Mucosa of rectum (tissue), 2 donors: ENCODE measurements around the gene ACP6.
"Not testable (repeated sequence)": the region's sequence is repeated elsewhere in the genome, so short reads cannot be mapped to it uniquely, and the experiment has no call there.

Experiments used
- H3K27ac ChIP-seq, 2 donors: one replicate each; pipeline ENCODE4 v1.7.0; 2013; ENCODE audit warnings: inconsistent platforms in 2 of 2, low read depth in 2 of 2, low read length in 2 of 2
- H3K27me3 ChIP-seq, 2 donors: one replicate each; pipeline ENCODE4 v1.7.0; 2013; ENCODE audit warnings: low read length in 2 of 2; ENCODE audit not compliant: control insufficient read depth in 2 of 2, insufficient read depth in 2 of 2
- H3K36me3 ChIP-seq, 2 donors: one replicate each; pipeline ENCODE4 v1.7.0; 2013; ENCODE audit warnings: low read length in 2 of 2; ENCODE audit not compliant: control insufficient read depth in 2 of 2, insufficient read depth in 2 of 2
- H3K4me1 ChIP-seq, 2 donors: one replicate each; pipeline ENCODE4 v1.7.0; 2013; ENCODE audit warnings: low read length in 2 of 2, mild to moderate bottlenecking in 1 of 2; ENCODE audit not compliant: control insufficient read depth in 2 of 2, insufficient read depth in 2 of 2
- H3K4me3 ChIP-seq, 2 donors: one replicate each; pipeline ENCODE4 v1.7.0; 2013; ENCODE audit warnings: low read length in 2 of 2
- H3K9ac ChIP-seq, 2 donors: one replicate each; pipeline ENCODE4 v1.7.0; 2013; ENCODE audit warnings: low read length in 2 of 2, low read depth in 1 of 2, mild to moderate bottlenecking in 1 of 2
- H3K9me3 ChIP-seq, 2 donors: one replicate each; pipeline ENCODE4 v1.7.0; 2013; ENCODE audit warnings: low read length in 2 of 2; ENCODE audit not compliant: control insufficient read depth in 2 of 2
- donor health status: healthy.
- donor health status: Normal muscosa, but diverticular disease.

ACP6 gene

DNA sequence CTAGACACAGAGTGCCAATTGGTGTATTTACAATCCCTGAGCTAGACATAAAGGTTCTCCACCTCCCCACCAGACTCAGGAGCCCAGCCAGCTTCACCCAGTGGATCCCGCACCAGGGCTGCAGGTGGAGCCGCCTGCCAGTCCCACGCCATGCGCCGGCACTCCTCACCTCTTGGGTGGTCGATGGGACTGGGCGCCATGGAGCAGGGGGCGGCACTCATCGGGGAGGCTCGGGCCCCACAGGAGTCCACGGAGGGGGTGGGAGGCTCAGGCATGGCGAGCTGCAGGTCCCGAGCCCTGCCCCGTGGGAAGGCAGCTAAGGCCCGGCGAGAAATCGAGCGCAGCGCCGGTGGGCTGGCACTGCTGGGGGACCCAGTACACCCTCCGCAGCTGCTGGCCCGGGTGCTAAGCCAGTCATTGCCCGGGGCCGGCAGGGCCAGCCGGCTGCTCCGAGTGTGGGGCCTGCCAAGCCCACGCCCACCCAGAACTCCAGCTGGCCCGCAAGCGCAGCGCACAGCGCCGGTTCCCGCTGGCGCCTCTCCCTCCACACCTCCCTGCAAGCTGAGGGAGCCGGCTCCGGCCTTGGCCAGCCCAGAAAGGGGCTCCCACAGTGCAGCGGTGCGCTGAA, 10.4 kb upstream of the ACP6 start:
- not testable (repeated sequence) for H3K9ac ChIP-seq, H3K27ac ChIP-seq, H3K36me3 ChIP-seq, H3K27me3 ChIP-seq, H3K4me1 ChIP-seq, H3K9me3 ChIP-seq, H3K4me3 ChIP-seq

DNA sequence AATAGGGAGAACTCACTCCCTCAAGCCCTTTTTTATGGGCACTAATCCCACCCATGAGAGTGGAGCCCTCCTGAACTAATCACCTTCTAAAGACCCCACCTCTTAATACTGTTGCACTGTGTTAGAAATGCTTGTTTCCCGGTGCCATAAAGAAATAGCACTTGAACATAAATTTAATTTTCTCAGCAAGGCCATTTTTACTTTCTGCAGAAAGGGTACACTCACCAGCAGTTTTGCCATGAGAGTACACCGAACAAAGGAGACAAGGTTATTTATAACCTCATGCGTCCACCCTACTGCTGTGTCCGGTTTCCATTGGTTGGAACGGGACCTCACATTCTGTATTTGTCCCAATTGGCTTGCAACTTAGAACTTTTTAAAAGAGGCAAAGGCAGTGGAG, 7.4 kb upstream of the ACP6 start:
- H3K27me3 ChIP-seq = not testable (repeated sequence)

GRCh38 chr1:147676311-147677085, 6.2 kb upstream of the ACP6 start:
- no peak overlapping the region for H3K27ac ChIP-seq
- peaks cover 0 to 2% of the 10 kb centered on the region in 2 donors for H3K9me3 ChIP-seq

More for the DNA sequence above, 7.4 kb upstream of the ACP6 start:
- not testable (repeated sequence) for H3K27ac ChIP-seq, H3K9ac ChIP-seq, H3K4me1 ChIP-seq, H3K36me3 ChIP-seq, H3K9me3 ChIP-seq, H3K4me3 ChIP-seq

DNA sequence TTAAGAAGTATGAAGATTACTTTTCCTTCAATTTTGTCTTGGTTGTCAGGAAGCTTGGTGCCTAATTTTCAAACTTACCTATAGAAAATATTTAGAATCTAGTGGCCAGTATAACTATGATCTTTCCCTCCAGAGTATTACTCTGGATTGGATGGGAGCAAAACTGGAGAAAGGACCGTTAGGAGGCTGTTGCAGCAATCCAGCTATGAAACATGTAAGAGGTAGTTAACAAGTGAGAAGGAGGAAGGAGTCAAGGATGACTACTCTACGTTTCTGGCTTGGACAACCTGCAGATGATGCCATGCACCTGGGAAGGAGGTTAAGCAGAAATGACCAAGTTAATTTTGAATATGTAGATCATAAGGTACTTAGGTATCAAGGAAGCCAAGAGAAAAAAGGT, 3.5 kb upstream of the ACP6 start:
- Histone ChIP-seq H3K9ac (no peak overlapping the region), H3K9me3 (peaks cover 0 to 2% of the 10 kb centered on the region in 2 donors), H3K36me3 (no peaks in the 10 kb centered on the region), H3K27me3 (no peaks in the 10 kb centered on the region), H3K4me1 (peaks cover 3 to 6% of the 10 kb centered on the region in 2 donors), H3K4me3 (no peak overlapping the region), H3K27ac (no peak overlapping the region)

More at GRCh38 chr1:147676311-147677085, 6.2 kb upstream of the ACP6 start:
- Histone ChIP-seq H3K36me3 (no peaks in the 10 kb centered on the region), H3K4me1 (no peaks in the 10 kb centered on the region), H3K9ac (no peak overlapping the region), H3K4me3 (no peak overlapping the region), H3K27me3 (no peaks in the 10 kb centered on the region)

GRCh38 chr1:147673406-147673805, 3.1 kb upstream of the ACP6 start:
- no peak overlapping the region for H3K27ac ChIP-seq
- H3K36me3 ChIP-seq = no peaks in the 10 kb centered on the region
- no peaks in the 10 kb centered on the region for H3K27me3 ChIP-seq
- H3K4me3 ChIP-seq = no peak overlapping the region
- peaks cover 7% of the 10 kb centered on the region in 2 donors for H3K4me1 ChIP-seq
- peaks cover 0 to 2% of the 10 kb centered on the region in 2 donors for H3K9me3 ChIP-seq
- no peak overlapping the region for H3K9ac ChIP-seq

- Histone ChIP-seq H3K9ac (peak overlapping the region; percentile 78 to 84), H3K4me1 (peaks cover 7% of the 10 kb centered on the region in 2 donors), H3K9me3 (no peaks in the 10 kb centered on the region), H3K27me3 (no peaks in the 10 kb centered on the region), H3K4me3 (peak overlapping the region; percentile 82 to 92), H3K27ac (peak overlapping the region; percentile 78 to 84), H3K36me3 (no peaks in the 10 kb centered on the region)
Observed at GRCh38 chr1:147669469-147670318, 630 bp downstream of the ACP6 start.

- H3K27me3 ChIP-seq = no peaks in the 10 kb centered on the region
- no peaks in the 10 kb centered on the region for H3K36me3 ChIP-seq
- no peak overlapping the region for H3K27ac ChIP-seq
- no peak overlapping the region for H3K9ac ChIP-seq
- peaks cover 7% of the 10 kb centered on the region in 2 donors for H3K4me1 ChIP-seq
- no peak overlapping the region for H3K4me3 ChIP-seq
- H3K9me3 ChIP-seq = no peaks in the 10 kb centered on the region
Observed at GRCh38 chr1:147665521-147665920, 4.8 kb downstream of the ACP6 start.

- no peak overlapping the region for H3K9ac ChIP-seq
- peaks cover 5 to 7% of the 10 kb centered on the region in 2 donors for H3K4me1 ChIP-seq
- no peaks in the 10 kb centered on the region for H3K9me3 ChIP-seq
- no peaks in the 10 kb centered on the region for H3K27me3 ChIP-seq
- H3K4me3 ChIP-seq = no peak overlapping the region
- H3K27ac ChIP-seq = no peak overlapping the region
- H3K36me3 ChIP-seq = peaks cover 0 to under 1% of the 10 kb centered on the region in 2 donors
Observed at GRCh38 chr1:147664206-147664605, 6.1 kb downstream of the ACP6 start.

GRCh38 chr1:147654511-147654910, 15.8 kb downstream of the ACP6 start:
- Histone ChIP-seq H3K9me3 (no peaks in the 10 kb centered on the region), H3K9ac (no peak overlapping the region), H3K4me1 (no peaks in the 10 kb centered on the region), H3K27me3 (no peaks in the 10 kb centered on the region), H3K4me3 (no peak overlapping the region), H3K36me3 (peaks cover 33 to 53% of the 10 kb centered on the region in 2 donors), H3K27ac (no peak overlapping the region)

DNA sequence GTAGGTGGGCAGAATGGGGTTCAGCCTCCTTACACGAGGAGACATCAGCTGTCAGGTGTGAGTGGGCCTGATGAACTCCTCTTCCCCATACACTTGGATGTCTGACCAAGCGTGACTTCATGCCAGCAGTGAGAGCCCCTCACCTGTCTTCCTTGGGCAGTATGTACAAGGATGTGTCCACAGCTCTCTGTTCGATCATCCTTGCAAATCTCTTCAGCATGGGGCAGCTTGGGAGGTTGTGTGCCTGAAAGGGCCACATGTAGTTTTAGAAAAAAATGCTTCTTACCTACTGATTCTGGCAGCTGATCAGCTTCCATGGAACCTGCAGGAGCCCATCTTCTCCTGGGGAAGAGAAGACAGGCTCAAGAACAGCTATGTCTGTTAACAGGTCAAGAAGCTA, 18.0 kb downstream of the ACP6 start:
- Histone ChIP-seq H3K36me3 (peaks cover 36 to 55% of the 10 kb centered on the region in 2 donors), H3K4me3 (no peak overlapping the region), H3K27me3 (no peaks in the 10 kb centered on the region), H3K27ac (no peak overlapping the region), H3K4me1 (no peaks in the 10 kb centered on the region), H3K9ac (no peak overlapping the region), H3K9me3 (no peaks in the 10 kb centered on the region)
